AG09309 (cell line): ENCODE data around the gene HSPBP1.

Experiments used
- DNase-seq: peaks from one replicate; pipeline ENCODE4 v3.0.0-alpha.2; 2010; ENCODE audit warnings: low read depth
- H3K4me3 ChIP-seq: 2 replicates; pipeline ENCODE4 v1.5.1; 2011; ENCODE audit warnings: mild to moderate bottlenecking, low read depth, low read length, moderate library complexity; ENCODE audit not compliant: control insufficient read depth
- TF ChIP-seq, protein P1 (sequence below): IDR thresholded peaks from 2 replicates; pipeline ENCODE4 v1.5.1; 2011; ENCODE audit warnings: mild to moderate bottlenecking, low read depth, low read length, inconsistent platforms; ENCODE audit not compliant: insufficient read depth, control insufficient read depth; ENCODE audit errors: missing control alignments

HSPBP1 gene

GRCh38 chr19:55300886-55301458, 21.1 kb upstream of the HSPBP1 start:
- TF ChIP-seq, protein P1, sequence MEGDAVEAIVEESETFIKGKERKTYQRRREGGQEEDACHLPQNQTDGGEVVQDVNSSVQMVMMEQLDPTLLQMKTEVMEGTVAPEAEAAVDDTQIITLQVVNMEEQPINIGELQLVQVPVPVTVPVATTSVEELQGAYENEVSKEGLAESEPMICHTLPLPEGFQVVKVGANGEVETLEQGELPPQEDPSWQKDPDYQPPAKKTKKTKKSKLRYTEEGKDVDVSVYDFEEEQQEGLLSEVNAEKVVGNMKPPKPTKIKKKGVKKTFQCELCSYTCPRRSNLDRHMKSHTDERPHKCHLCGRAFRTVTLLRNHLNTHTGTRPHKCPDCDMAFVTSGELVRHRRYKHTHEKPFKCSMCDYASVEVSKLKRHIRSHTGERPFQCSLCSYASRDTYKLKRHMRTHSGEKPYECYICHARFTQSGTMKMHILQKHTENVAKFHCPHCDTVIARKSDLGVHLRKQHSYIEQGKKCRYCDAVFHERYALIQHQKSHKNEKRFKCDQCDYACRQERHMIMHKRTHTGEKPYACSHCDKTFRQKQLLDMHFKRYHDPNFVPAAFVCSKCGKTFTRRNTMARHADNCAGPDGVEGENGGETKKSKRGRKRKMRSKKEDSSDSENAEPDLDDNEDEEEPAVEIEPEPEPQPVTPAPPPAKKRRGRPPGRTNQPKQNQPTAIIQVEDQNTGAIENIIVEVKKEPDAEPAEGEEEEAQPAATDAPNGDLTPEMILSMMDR = no peak
- H3K4me3 ChIP-seq = no peak overlapping the region
- DNase-seq = no peak

DNA sequence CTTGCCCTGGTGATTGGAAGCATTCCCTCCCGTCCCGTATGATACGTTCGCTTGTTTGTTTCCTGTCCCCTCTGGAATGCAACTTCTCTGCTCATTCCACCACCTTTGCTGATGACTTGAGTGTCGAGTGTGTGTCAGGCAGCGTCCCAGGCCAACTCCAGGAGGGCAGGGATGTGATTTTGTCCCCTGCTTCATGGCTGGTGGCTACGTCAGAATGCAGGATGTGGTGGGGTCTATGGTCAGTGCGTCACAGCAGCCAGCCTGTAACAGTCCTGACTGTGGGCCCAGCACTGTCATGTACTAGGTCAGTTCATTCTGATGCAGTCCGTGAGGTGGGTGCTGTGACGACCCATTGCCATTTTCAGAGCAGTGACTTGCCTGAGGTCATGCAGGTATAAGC, 20.1 kb upstream of the HSPBP1 start:
- TF ChIP-seq, protein P1 = no peak

GRCh38 chr19:55297267-55297666, 17.4 kb upstream of the HSPBP1 start:
- H3K4me3 ChIP-seq = no peak overlapping the region
- TF ChIP-seq, protein P1 = no peak
- no peak for DNase-seq

More for the DNA sequence above, 20.1 kb upstream of the HSPBP1 start:
- H3K4me3 ChIP-seq = no peak overlapping the region
- DNase-seq = no peak

- TF ChIP-seq, protein P1 = no peak
- no peak overlapping the region for H3K4me3 ChIP-seq
- no peak for DNase-seq
These were observed 9.3 kb upstream of the HSPBP1 start for GRCh38 chr19:55289117-55289796.

DNA sequence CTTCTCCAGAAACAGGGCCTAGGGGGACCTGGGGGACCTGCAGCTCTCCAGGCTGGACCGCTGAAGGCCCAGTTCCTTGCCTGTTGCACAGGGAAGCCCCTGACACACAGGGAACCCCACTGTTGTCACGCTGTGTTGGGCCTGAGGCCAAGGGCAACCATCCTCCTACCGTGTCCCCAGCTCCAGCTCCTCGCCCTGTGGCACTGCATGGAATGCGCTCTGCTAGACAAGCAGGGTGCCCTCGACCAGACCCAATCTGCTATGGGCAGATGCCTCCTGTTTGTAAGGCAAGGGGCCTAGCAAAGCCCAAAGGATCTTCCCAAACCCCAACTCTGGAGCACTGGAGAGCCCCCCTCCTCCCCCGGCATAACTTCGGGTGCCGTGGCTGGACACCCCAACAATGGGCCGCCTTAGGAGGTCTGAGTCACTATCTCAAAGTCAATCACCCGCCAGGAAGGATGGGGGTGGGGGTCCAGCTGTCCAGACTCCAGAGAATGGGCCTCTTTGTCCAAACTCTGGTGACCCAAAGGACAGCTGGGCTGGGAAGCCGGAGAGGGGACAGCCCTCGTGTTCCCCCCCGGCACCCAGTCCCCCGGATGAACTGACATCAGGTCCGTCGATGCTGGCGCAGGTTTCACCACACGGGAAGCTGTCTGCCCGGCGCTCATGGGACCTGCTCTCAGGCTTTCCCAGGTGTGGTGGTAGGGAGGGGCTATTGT, 7.6 kb upstream of the HSPBP1 start:
- no peak for DNase-seq

GRCh38 chr19:55285229-55285890, 5.5 kb upstream of the HSPBP1 start:
- no peak for DNase-seq
- H3K4me3 ChIP-seq = peak overlapping the region; percentile 47
- TF ChIP-seq, protein P1 = no peak

More for the DNA sequence above, 7.6 kb upstream of the HSPBP1 start:
- TF ChIP-seq, protein P1 = no peak
- no peak overlapping the region for H3K4me3 ChIP-seq
